ENCODE results near the gene PHF12.

The PHF12 gene

DNA sequence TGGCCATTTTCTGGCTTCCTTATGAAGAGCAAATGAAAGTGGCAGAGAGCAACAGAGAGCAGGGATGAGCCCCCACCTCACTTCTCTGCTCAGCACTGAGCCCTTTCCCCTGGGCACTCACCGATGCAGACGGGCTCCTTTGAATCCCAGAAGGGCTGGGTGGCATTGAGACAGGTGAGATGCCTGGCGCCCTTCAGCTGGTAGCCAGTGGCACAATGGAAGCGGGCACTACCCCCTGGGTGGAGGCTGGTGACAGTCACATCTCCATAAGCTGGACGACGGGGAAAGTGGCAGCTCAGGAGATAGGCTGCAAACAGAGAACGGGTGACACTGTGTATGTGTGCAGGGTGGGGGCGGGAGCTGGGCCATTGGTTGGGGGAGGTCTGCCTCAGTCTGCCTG lies 12.5 kb upstream of the PHF12 start:
- H3F3A ChIP-seq (ENCODE audit: control insufficient read depth, insufficient read depth) = no peaks in the 10 kb centered on the region
- H3K4me3 ChIP-seq (ENCODE audit: low read length) = no peak overlapping the region
- no peaks in the 10 kb centered on the region; the same call in 1 of the 2 replicates for H4K20me1 ChIP-seq (ENCODE audit: control insufficient read depth, insufficient read depth, low read depth, low read length)
- H3K79me2 ChIP-seq (ENCODE audit: control insufficient read depth, low read length) = no peaks in the 10 kb centered on the region
- H3K9me3 ChIP-seq (ENCODE audit: control insufficient read depth, insufficient read depth, low read length) = no peaks in the 10 kb centered on the region
- peaks cover 10% of the 10 kb centered on the region for H3K27me3 ChIP-seq (ENCODE audit: control insufficient read depth, low read length)
- H3K4me1 ChIP-seq (ENCODE audit: control insufficient read depth, low read length) = peaks cover 13% of the 10 kb centered on the region
- no peaks in the 10 kb centered on the region for H3K9me2 ChIP-seq (replicated peaks; ENCODE audit: control insufficient read depth, low read length)
- H3K36me3 ChIP-seq (ENCODE audit: control insufficient read depth, low read length) = no peaks in the 10 kb centered on the region
- no peak overlapping the region for H3K4me2 ChIP-seq (ENCODE audit: low read length)
- TF ChIP-seq EZH2phosphoT487 (IDR thresholded peaks at IDR 0.05; ENCODE audit: borderline replicate concordance, low read length) = no peak
- TF ChIP-seq, protein P1, sequence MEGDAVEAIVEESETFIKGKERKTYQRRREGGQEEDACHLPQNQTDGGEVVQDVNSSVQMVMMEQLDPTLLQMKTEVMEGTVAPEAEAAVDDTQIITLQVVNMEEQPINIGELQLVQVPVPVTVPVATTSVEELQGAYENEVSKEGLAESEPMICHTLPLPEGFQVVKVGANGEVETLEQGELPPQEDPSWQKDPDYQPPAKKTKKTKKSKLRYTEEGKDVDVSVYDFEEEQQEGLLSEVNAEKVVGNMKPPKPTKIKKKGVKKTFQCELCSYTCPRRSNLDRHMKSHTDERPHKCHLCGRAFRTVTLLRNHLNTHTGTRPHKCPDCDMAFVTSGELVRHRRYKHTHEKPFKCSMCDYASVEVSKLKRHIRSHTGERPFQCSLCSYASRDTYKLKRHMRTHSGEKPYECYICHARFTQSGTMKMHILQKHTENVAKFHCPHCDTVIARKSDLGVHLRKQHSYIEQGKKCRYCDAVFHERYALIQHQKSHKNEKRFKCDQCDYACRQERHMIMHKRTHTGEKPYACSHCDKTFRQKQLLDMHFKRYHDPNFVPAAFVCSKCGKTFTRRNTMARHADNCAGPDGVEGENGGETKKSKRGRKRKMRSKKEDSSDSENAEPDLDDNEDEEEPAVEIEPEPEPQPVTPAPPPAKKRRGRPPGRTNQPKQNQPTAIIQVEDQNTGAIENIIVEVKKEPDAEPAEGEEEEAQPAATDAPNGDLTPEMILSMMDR (IDR thresholded peaks at IDR 0.05; ENCODE audit: low read depth, low read length, poor library complexity, severe bottlenecking) = no peak
- no peak overlapping the region for H3K27ac ChIP-seq (ENCODE audit: low read depth, low read length)

DNA sequence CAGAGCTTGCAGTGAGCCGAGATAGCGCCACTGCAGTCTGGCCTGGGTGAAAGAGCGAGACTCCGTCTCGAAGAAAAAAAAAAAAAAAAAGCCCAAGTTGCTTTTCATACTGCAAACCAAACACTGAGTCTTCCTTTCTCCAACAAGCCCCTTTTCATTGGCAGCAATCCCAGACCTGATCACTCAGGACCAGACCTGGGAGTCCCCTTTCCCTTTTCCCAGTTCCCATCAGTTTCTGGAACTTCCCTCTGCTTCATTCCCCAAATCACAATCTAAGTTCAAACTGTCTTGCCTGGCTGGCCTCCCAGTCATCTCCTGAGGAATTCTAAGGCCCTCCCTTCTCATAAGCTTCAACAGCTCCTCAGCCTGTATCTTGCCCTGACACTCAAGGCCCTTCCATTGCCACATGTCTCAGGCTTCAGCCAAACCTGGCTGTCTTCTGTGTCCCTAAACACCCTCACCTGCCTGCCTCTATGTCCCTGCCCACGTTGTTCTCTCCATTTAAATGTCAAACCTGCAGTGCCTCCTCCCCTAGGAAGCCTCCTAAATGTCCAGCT lies 11.8 kb upstream of the PHF12 start:
- Histone ChIP-seq H3F3A (ENCODE audit: control insufficient read depth, insufficient read depth) (no peaks in the 10 kb centered on the region), H3K36me3 (ENCODE audit: control insufficient read depth, low read length) (no peaks in the 10 kb centered on the region), H3K9me3 (ENCODE audit: control insufficient read depth, insufficient read depth, low read length) (no peaks in the 10 kb centered on the region)

DNA sequence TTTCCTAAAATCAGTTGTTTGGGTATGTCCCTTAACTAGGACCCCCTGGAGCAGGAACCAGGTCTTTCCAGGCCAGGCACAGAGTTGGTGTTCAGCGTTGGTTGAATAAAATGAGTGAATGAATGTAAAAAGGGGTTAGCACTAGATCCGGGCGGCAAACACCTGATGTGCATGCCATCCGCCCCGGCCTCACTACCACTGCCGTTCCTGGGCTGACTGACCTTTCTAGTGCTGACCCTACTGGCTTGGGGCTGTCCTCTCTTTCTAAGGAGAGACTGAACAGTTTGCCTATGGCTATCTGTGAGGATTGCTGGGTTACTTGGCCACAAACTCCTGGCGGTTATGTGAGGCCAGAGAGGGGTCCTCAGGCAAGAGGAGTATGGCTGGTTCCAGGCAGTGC lies 10.1 kb upstream of the PHF12 start:
- Histone ChIP-seq H3K4me3 (ENCODE audit: low read length) (no peak overlapping the region), H3K36me3 (ENCODE audit: control insufficient read depth, low read length) (no peaks in the 10 kb centered on the region), H3K27ac (ENCODE audit: low read depth, low read length) (no peak overlapping the region), H3K9me3 (ENCODE audit: control insufficient read depth, insufficient read depth, low read length) (no peaks in the 10 kb centered on the region), H4K20me1 (ENCODE audit: control insufficient read depth, insufficient read depth, low read depth, low read length) (no peaks in the 10 kb centered on the region; the same call in 1 of the 2 replicates), H3K9me2 (replicated peaks; ENCODE audit: control insufficient read depth, low read length) (no peaks in the 10 kb centered on the region), H3K4me2 (ENCODE audit: low read length) (no peak overlapping the region), H3K4me1 (ENCODE audit: control insufficient read depth, low read length) (no peaks in the 10 kb centered on the region), H3K27me3 (ENCODE audit: control insufficient read depth, low read length) (peaks cover 10% of the 10 kb centered on the region), H3K79me2 (ENCODE audit: control insufficient read depth, low read length) (no peaks in the 10 kb centered on the region), H3F3A (ENCODE audit: control insufficient read depth, insufficient read depth) (no peaks in the 10 kb centered on the region)
- no peak for TF ChIP-seq EZH2phosphoT487 (IDR thresholded peaks at IDR 0.05; ENCODE audit: borderline replicate concordance, low read length)
- TF ChIP-seq, protein P1 (IDR thresholded peaks at IDR 0.05; ENCODE audit: low read depth, low read length, poor library complexity, severe bottlenecking) = no peak

More for the DNA sequence above, 11.8 kb upstream of the PHF12 start:
- Histone ChIP-seq H3K4me3 (ENCODE audit: low read length) (no peak overlapping the region), H3K79me2 (ENCODE audit: control insufficient read depth, low read length) (no peaks in the 10 kb centered on the region), H3K4me2 (ENCODE audit: low read length) (no peak overlapping the region), H3K4me1 (ENCODE audit: control insufficient read depth, low read length) (peaks cover 13% of the 10 kb centered on the region), H4K20me1 (ENCODE audit: control insufficient read depth, insufficient read depth, low read depth, low read length) (no peaks in the 10 kb centered on the region; the same call in 1 of the 2 replicates), H3K9me2 (replicated peaks; ENCODE audit: control insufficient read depth, low read length) (no peaks in the 10 kb centered on the region), H3K27me3 (ENCODE audit: control insufficient read depth, low read length) (peaks cover 10% of the 10 kb centered on the region), H3K27ac (ENCODE audit: low read depth, low read length) (no peak overlapping the region)
- TF ChIP-seq, protein P1 (IDR thresholded peaks at IDR 0.05; ENCODE audit: low read depth, low read length, poor library complexity, severe bottlenecking) = no peak
- TF ChIP-seq EZH2phosphoT487 (IDR thresholded peaks at IDR 0.05; ENCODE audit: borderline replicate concordance, low read length) = no peak
